ENCODE results near the gene ECM2. TPM values are rescaled to one million over a fixed set of nuclear protein-coding genes. Genes with fewer than 3 reads are reported as not detected.

The ECM2 gene
- total and polyA plus RNA-seq, 12 donors: 2.1 to 14.9 (median 8.4) TPM

DNA sequence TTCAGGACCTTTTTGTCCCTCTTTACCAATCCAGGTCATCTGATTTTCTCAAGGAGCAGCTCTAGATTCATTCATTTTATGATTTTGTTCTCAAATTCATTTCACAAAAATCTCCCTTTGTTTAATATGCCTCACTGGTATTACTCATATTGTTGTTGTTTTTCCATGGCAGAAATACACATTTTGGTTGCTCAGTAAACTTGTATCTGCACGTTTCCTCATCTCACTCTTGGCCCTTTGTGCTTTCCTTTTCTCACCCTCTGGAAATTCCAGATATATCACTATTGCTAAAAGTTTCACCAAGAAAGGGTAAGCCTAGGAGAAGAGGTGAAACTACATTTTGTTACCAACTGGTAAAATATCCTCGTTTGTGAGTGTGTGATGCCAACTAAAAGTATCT is 68.3 kb downstream of the ECM2 start:
- TF ChIP-seq, protein P1, sequence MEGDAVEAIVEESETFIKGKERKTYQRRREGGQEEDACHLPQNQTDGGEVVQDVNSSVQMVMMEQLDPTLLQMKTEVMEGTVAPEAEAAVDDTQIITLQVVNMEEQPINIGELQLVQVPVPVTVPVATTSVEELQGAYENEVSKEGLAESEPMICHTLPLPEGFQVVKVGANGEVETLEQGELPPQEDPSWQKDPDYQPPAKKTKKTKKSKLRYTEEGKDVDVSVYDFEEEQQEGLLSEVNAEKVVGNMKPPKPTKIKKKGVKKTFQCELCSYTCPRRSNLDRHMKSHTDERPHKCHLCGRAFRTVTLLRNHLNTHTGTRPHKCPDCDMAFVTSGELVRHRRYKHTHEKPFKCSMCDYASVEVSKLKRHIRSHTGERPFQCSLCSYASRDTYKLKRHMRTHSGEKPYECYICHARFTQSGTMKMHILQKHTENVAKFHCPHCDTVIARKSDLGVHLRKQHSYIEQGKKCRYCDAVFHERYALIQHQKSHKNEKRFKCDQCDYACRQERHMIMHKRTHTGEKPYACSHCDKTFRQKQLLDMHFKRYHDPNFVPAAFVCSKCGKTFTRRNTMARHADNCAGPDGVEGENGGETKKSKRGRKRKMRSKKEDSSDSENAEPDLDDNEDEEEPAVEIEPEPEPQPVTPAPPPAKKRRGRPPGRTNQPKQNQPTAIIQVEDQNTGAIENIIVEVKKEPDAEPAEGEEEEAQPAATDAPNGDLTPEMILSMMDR (IDR thresholded peaks at IDR 0.05): no peak
- WGBS, 2 donors: 86 to 96% methylated on average over 2 of the region's 2 CpGs
- intact Hi-C loops (cut with DNase I): no loop called here
- H3K27ac ChIP-seq: no peak overlapping the region
- ATAC-seq (no peak), DNase-seq (no peak)
- no peaks in the 10 kb centered on the region for H3K9me3 ChIP-seq
- H3K4me1 ChIP-seq: peaks cover 0 to 18% (median 8%) of the 10 kb centered on the region in 9 donors
- no peak overlapping the region for H3K4me3 ChIP-seq
- no peaks in the 10 kb centered on the region for H3K27me3 ChIP-seq
- H3K36me3 ChIP-seq: peaks cover 0 to 66% (median 0%) of the 10 kb centered on the region in 9 donors

DNA sequence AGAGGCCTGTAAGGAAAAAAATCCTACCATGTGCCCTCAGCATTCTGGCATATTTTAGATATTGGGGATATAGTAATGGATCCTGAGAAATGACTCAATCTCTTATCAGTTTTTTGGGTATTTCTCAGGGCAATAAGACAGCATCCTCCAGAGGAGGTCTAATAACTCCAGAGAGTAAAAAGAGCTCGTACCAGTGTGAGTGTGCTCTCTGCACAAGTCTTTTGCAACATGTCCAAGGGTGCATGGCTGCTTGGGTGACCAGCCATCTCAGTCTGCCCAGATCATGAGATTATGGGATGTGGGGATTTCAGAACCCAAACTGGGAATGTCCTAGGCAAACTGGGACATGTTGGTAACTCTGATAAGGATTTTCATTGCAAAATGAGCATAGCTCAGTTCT is 68.7 kb downstream of the ECM2 start:
- no peaks in the 10 kb centered on the region for H3K9me3 ChIP-seq
- TF ChIP-seq, protein P1 (IDR thresholded peaks at IDR 0.05): no peak
- intact Hi-C loops (cut with DNase I): no loop called here
- DNase-seq (no peak), ATAC-seq (no peak)
- peaks cover 0 to 66% (median 0%) of the 10 kb centered on the region in 9 donors for H3K36me3 ChIP-seq
- H3K4me1 ChIP-seq: peaks cover 0 to 18% (median 8%) of the 10 kb centered on the region in 9 donors
- no peaks in the 10 kb centered on the region for H3K27me3 ChIP-seq
- 95 to 100% methylated on average over 1 of the region's 1 CpG for WGBS, 2 donors
- H3K27ac ChIP-seq: no peak overlapping the region
- H3K4me3 ChIP-seq: no peak overlapping the region

DNA sequence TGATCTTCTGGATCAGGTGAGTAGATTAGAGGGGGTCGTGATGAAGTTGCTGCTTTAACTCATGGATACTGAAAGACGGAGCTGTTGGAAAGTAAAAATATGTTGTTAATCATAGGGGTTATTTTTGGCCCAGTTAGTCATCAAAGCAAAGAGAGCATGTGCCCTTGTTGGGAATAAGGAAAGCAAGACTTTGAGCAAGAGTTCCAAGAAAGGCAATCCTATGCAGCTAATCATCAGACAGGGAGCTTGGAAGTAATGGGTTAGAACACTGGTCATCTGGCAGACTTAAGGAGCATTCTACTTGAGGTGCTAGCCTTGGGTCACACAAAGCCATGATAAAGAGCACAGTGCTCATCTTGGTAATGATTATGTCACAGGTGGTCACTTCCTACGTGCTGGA is 71.8 kb downstream of the ECM2 start:
- Histone ChIP-seq H3K4me1 (peaks cover 0 to 18% (median 8%) of the 10 kb centered on the region in 9 donors), H3K36me3 (peaks cover 0 to 63% (median 0%) of the 10 kb centered on the region in 9 donors), H3K9me3 (no peaks in the 10 kb centered on the region), H3K27me3 (no peaks in the 10 kb centered on the region), H3K4me3 (no peak overlapping the region), H3K27ac (peak overlapping the region in 7 of 10 donors; percentile 6 to 52 (median 24))
- intact Hi-C loops (cut with DNase I): no loop called here
- 37 to 64% methylated on average over 3 of the region's 3 CpGs for WGBS, 2 donors
- DNase-seq: no peak
- peak; percentile 38 to 87 (median 72) for ATAC-seq
- TF ChIP-seq, protein P1 (IDR thresholded peaks at IDR 0.05): no peak

DNA sequence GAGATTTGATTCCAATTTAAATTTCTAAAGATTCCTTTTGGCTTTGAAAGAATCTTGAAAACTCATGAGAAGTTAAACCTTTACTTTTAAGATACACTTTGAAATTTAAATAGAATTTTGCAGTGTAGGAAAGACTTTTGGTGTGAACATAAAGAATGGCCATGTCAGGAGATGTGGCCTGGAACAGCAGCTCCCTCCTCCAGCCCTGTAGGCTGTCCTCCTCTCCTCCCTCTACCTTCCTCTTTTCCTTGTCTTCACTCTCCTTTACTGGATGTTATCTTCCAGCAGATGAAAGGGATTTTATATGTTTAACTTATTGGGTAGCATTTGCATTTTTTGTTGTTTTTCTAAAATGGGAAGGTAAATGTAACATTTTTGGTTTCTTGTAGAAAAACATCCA is 72.4 kb downstream of the ECM2 start:
- H3K27ac ChIP-seq: peak overlapping the region in 2 of 10 donors; percentile 6 to 28

More for the DNA sequence above, 72.4 kb downstream of the ECM2 start:
- no peak overlapping the region for H3K4me3 ChIP-seq
- ATAC-seq (peak in 1 of 8 donors; percentile 64), DNase-seq (no peak)
- TF ChIP-seq, protein P1 (IDR thresholded peaks at IDR 0.05): no peak
- H3K9me3 ChIP-seq: no peaks in the 10 kb centered on the region
- peaks cover 0 to 65% (median 0%) of the 10 kb centered on the region in 9 donors for H3K36me3 ChIP-seq
- H3K4me1 ChIP-seq: peaks cover 0 to 18% (median 8%) of the 10 kb centered on the region in 9 donors
- H3K27me3 ChIP-seq: no peaks in the 10 kb centered on the region
- intact Hi-C loops (cut with DNase I): no loop called here
